Brain microvascular endothelial cell (primary cell): Measurements from ENCODE around the gene KRTAP20-2.

Experiments
- DNase-seq: peaks from one replicate; pipeline ENCODE4 v3.0.0-alpha.2; 2020
- H3K27ac ChIP-seq: fragments of 250-450 bp; sonication (Bioruptor Pico); 2 replicates; pipeline ENCODE4 v1.5.1; 2020; ENCODE audit warnings: mild to moderate bottlenecking, moderate library complexity
- H3K27me3 ChIP-seq: fragments of 250-450 bp; sonication (Bioruptor Pico); replicated peaks from 2 replicates; pipeline ENCODE4 v1.5.1; 2020; ENCODE audit warnings: mild to moderate bottlenecking
- H3K36me3 ChIP-seq: fragments of 250-450 bp; sonication (Bioruptor Pico); replicated peaks from 2 replicates; pipeline ENCODE4 v1.5.1; 2020; ENCODE audit warnings: mild to moderate bottlenecking
- H3K4me3 ChIP-seq: 2 replicates; pipeline ENCODE4 v1.5.1; 2011; ENCODE audit warnings: low read depth, mild to moderate bottlenecking, control low read depth, low read length, moderate library complexity
- in situ Hi-C: cut with HindIII; loops from 2 replicates; pipeline ENCODE4 v1.10.0; 2017; ENCODE audit warnings: low sequenced_read_pairs, low pct_ligation_motif_present
- TF ChIP-seq, protein P1 (sequence below): IDR thresholded peaks from 2 replicates; pipeline ENCODE4 v1.5.1; 2011; ENCODE audit warnings: low read depth, mild to moderate bottlenecking, moderate library complexity, low read length, control low read depth, inconsistent platforms; ENCODE audit errors: missing control alignments

KRTAP20-2 gene

GRCh38 chr21:30623362-30623761 lies 11.6 kb upstream of the KRTAP20-2 start:
- Histone ChIP-seq H3K36me3 (no peaks in the 10 kb centered on the region), H3K4me3 (no peak overlapping the region), H3K27ac (no peak overlapping the region), H3K27me3 (no peaks in the 10 kb centered on the region)
- DNase-seq = no peak
- in situ Hi-C loops = no loop called here
- TF ChIP-seq, protein P1, sequence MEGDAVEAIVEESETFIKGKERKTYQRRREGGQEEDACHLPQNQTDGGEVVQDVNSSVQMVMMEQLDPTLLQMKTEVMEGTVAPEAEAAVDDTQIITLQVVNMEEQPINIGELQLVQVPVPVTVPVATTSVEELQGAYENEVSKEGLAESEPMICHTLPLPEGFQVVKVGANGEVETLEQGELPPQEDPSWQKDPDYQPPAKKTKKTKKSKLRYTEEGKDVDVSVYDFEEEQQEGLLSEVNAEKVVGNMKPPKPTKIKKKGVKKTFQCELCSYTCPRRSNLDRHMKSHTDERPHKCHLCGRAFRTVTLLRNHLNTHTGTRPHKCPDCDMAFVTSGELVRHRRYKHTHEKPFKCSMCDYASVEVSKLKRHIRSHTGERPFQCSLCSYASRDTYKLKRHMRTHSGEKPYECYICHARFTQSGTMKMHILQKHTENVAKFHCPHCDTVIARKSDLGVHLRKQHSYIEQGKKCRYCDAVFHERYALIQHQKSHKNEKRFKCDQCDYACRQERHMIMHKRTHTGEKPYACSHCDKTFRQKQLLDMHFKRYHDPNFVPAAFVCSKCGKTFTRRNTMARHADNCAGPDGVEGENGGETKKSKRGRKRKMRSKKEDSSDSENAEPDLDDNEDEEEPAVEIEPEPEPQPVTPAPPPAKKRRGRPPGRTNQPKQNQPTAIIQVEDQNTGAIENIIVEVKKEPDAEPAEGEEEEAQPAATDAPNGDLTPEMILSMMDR = no peak

- TF ChIP-seq, protein P1 = no peak
- no peaks in the 10 kb centered on the region for H3K36me3 ChIP-seq
- no peak for DNase-seq
- H3K27ac ChIP-seq = no peak overlapping the region
- in situ Hi-C loops = no loop called here
- no peaks in the 10 kb centered on the region for H3K27me3 ChIP-seq
- no peak overlapping the region for H3K4me3 ChIP-seq
These were observed 9.4 kb upstream of the KRTAP20-2 start for GRCh38 chr21:30625449-30626165.

DNA sequence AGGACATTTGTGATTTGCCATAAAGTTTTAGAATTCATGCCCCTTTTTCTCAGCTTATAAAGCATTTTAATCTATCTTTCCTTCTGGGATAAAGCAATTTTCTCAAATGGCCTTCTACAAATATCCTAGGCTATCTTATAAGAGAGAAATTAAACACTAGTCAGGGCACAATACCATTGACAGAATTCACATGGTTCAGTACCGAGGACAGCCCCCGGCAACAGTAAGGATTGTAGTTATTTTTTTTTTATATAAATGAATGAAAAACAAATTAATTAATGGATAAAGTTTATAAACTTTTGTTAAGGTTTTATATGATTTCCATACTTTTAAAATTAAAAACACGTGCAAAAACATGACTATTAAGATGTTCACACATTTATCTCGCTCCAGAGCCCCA lies 6.9 kb upstream of the KRTAP20-2 start:
- no peak overlapping the region for H3K27ac ChIP-seq
- TF ChIP-seq, protein P1 = no peak
- DNase-seq = no peak
- in situ Hi-C loops = no loop called here
- no peaks in the 10 kb centered on the region for H3K36me3 ChIP-seq
- H3K4me3 ChIP-seq = no peak overlapping the region
- H3K27me3 ChIP-seq = no peaks in the 10 kb centered on the region

- DNase-seq = no peak
- Histone ChIP-seq H3K36me3 (no peaks in the 10 kb centered on the region), H3K4me3 (no peak overlapping the region), H3K27ac (no peak overlapping the region), H3K27me3 (no peaks in the 10 kb centered on the region)
- TF ChIP-seq, protein P1 = no peak
- in situ Hi-C loops = no loop called here
These were observed 5.8 kb upstream of the KRTAP20-2 start for GRCh38 chr21:30629200-30629599.

GRCh38 chr21:30638686-30639085 lies 3.7 kb downstream of the KRTAP20-2 start:
- H3K27me3 ChIP-seq = no peaks in the 10 kb centered on the region
- no peak overlapping the region for H3K27ac ChIP-seq
- TF ChIP-seq, protein P1 = no peak
- in situ Hi-C loops = no loop called here
- no peak for DNase-seq
- no peak overlapping the region for H3K4me3 ChIP-seq
- no peaks in the 10 kb centered on the region for H3K36me3 ChIP-seq

DNA sequence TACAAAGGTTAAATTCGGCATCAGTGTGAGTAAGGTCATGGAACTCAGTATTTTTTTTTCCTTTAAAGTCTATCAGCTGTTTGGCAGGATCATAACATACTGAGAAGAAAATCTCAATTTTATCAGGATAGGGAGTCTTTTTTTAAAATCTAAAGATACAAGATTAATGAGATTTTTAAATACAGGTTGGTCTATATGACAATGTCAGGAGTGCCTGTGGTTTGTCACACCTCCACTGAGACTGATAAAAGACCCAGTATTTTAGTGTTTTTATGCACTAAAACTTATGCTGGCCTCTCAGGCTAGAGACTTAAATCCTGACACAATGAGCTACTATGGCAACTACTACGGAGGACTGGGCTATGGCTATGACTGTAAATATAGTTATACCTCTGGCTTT lies 7.6 kb downstream of the KRTAP20-2 start, which contains the start of gene KRTAP20-3:
KRTAP20-3 (plus strand) TSS at position 301 of the 400 bp plus-strand sequence.
- H3K36me3 ChIP-seq = no peaks in the 10 kb centered on the region
- in situ Hi-C loops = no loop called here

More for the DNA sequence above, 7.6 kb downstream of the KRTAP20-2 start, which contains the start of gene KRTAP20-3:
- Histone ChIP-seq H3K4me3 (no peak within 1 kb of the TSS), H3K27me3 (no peaks in the 10 kb centered on the region), H3K27ac (no peak within 1 kb of the TSS)
- TF ChIP-seq, protein P1 = no peak
- no peak for DNase-seq
